ENCODE measurements around the gene ZNF423.

The ZNF423 gene

DNA sequence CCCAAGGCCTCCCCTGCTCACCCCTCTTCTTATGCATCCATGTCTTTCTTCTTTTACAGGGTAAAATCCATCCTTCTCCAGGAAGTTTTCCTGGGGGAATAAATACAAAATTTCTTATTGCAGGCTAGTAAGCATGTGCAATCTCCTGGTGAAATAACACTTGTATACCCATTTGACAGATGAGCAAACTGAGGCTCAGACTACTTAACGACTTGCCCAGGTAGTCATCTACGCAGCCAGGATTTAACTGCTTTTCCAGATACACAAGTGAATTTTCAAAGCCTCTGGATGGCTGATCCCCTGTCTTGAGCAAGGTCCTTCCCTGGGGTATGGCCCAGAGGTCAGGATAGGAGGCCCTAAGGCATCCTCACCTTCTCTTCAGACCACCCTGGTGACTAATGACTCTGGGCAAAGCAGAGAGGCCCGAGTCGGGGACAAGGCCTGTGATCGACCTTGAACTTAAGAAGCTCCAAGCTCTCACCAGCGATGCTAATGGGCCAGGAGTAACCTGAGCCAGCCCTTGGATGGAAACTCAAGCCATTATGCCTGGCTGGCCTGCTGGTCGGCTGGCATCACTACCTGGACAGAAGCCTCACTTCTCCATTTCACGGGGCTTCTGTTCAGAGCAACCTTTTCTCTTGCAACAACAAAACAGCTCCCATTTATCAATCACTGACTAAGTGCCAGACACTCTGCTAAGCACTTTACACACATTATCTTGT, 33.1 kb downstream of the ZNF423 start:
- H3K9ac ChIP-seq (ENCODE audit: low read length): no peak overlapping the region
- 0 out of 2 replicates have a peak, but pooled peaks cover 6% of the 10 kb centered on the region for H3K27me3 ChIP-seq (ENCODE audit: insufficient read depth, low read length)
- no peak overlapping the region for H3K4me3 ChIP-seq (ENCODE audit: low read depth, low read length, poor library complexity, severe bottlenecking)
- H4K20me1 ChIP-seq (ENCODE audit: insufficient read depth, low read length): no peaks in the 10 kb centered on the region
- no peaks in the 10 kb centered on the region for H3F3A ChIP-seq (ENCODE audit: insufficient read depth, low read length)
- TF ChIP-seq EZH2 (IDR thresholded peaks at IDR 0.05; ENCODE audit: borderline replicate concordance, low read length): no peak
- no peaks in the 10 kb centered on the region for H3K79me2 ChIP-seq (ENCODE audit: insufficient read depth, low read length)
- H3K9me2 ChIP-seq (ENCODE audit: low read depth, low read length): no peaks in the 10 kb centered on the region
- no peak overlapping the region for H2AFZ ChIP-seq (ENCODE audit: low read length)
- H3K4me2 ChIP-seq (ENCODE audit: low read length): no peak overlapping the region
- no peak overlapping the region for H3K27ac ChIP-seq (ENCODE audit: low read depth, low read length, poor library complexity, severe bottlenecking)
- no peaks in the 10 kb centered on the region for H3K9me3 ChIP-seq (ENCODE audit: low read length)
- no peaks in the 10 kb centered on the region for H3K4me1 ChIP-seq (ENCODE audit: insufficient read depth, low read length, severe bottlenecking)
- H3K36me3 ChIP-seq (ENCODE audit: insufficient read depth, low read length): no peaks in the 10 kb centered on the region

DNA sequence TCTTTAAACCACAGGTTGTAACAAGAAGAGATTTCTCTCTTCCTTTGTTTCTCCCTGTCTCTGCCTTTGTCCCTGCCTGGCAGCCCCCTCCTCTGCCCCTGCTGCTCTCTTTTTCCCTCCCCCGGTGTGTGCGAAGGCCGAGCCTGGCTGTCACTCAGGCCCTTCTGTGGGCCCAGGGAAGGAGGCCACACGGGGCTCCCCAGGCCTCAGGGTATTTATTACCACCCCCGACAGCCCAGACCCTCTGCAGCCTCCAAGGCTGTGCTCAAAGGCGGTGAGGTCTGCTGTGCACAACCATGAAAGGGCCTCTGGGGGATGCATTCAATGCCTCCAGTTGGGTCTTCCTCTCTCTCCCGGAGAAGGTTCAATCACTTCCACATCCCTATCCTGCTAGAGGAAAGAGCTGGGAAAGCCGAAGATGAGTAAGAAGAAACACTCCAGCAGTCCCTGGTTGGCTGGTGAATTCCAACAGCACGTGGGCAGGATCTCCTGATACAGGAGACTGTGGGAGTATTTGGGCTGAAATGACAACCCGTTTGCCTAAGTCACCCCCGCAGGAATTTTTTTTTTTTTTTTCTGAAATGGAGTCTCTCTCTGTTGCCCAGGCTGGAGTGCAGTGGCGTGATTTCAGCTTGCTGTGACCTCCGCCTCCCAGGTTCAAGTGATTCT, 34.2 kb downstream of the ZNF423 start:
- H3K9me3 ChIP-seq (ENCODE audit: low read length): no peaks in the 10 kb centered on the region
- H3K9ac ChIP-seq (ENCODE audit: low read length): no peak overlapping the region
- TF ChIP-seq, protein P1, sequence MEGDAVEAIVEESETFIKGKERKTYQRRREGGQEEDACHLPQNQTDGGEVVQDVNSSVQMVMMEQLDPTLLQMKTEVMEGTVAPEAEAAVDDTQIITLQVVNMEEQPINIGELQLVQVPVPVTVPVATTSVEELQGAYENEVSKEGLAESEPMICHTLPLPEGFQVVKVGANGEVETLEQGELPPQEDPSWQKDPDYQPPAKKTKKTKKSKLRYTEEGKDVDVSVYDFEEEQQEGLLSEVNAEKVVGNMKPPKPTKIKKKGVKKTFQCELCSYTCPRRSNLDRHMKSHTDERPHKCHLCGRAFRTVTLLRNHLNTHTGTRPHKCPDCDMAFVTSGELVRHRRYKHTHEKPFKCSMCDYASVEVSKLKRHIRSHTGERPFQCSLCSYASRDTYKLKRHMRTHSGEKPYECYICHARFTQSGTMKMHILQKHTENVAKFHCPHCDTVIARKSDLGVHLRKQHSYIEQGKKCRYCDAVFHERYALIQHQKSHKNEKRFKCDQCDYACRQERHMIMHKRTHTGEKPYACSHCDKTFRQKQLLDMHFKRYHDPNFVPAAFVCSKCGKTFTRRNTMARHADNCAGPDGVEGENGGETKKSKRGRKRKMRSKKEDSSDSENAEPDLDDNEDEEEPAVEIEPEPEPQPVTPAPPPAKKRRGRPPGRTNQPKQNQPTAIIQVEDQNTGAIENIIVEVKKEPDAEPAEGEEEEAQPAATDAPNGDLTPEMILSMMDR (IDR thresholded peaks at IDR 0.05; ENCODE audit: low read length): no peak
- no peak for TF ChIP-seq EZH2 (IDR thresholded peaks at IDR 0.05; ENCODE audit: borderline replicate concordance, low read length)
- no peaks in the 10 kb centered on the region for H3K9me2 ChIP-seq (ENCODE audit: low read depth, low read length)
- no peaks in the 10 kb centered on the region for H3K36me3 ChIP-seq (ENCODE audit: insufficient read depth, low read length)
- H4K20me1 ChIP-seq (ENCODE audit: insufficient read depth, low read length): no peaks in the 10 kb centered on the region
- no peaks in the 10 kb centered on the region for H3K4me1 ChIP-seq (ENCODE audit: insufficient read depth, low read length, severe bottlenecking)
- no peak overlapping the region for H3K4me2 ChIP-seq (ENCODE audit: low read length)
- no peak overlapping the region for H3K27ac ChIP-seq (ENCODE audit: low read depth, low read length, poor library complexity, severe bottlenecking)
- H3F3A ChIP-seq (ENCODE audit: insufficient read depth, low read length): no peaks in the 10 kb centered on the region
- 0 out of 2 replicates have a peak, but pooled peaks cover 6% of the 10 kb centered on the region for H3K27me3 ChIP-seq (ENCODE audit: insufficient read depth, low read length)
- no peak overlapping the region for H3K4me3 ChIP-seq (ENCODE audit: low read depth, low read length, poor library complexity, severe bottlenecking)
- no peaks in the 10 kb centered on the region for H3K79me2 ChIP-seq (ENCODE audit: insufficient read depth, low read length)
- no peak overlapping the region for H2AFZ ChIP-seq (ENCODE audit: low read length)

DNA sequence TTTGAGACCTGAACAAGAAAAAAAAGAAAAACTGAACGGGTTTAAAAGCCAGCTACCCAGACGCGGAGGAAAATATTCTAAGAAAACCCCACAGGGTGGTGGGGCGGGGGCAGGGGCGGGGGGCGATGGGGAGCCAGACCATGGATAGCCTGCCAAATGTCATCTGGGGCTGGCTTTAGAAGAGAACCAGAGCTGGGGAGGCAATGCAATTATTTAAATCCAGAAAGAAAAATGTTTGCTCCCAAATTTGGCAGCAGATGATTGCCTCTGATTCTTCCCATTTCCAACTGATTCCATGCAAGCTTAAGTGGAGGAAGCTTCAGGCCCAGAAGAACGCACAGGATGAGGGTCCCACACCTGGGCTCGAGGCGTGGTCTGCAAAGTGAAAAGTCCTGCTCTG, 34.8 kb downstream of the ZNF423 start:
- no peak overlapping the region for H3K9ac ChIP-seq (ENCODE audit: low read length)
- no peaks in the 10 kb centered on the region for H4K20me1 ChIP-seq (ENCODE audit: insufficient read depth, low read length)
- no peak overlapping the region for H2AFZ ChIP-seq (ENCODE audit: low read length)
- no peak overlapping the region for H3K4me3 ChIP-seq (ENCODE audit: low read depth, low read length, poor library complexity, severe bottlenecking)
- H3K27me3 ChIP-seq (ENCODE audit: insufficient read depth, low read length): 0 out of 2 replicates have a peak, but pooled peaks cover 6% of the 10 kb centered on the region
- H3F3A ChIP-seq (ENCODE audit: insufficient read depth, low read length): no peaks in the 10 kb centered on the region
- no peak overlapping the region for H3K27ac ChIP-seq (ENCODE audit: low read depth, low read length, poor library complexity, severe bottlenecking)
- H3K79me2 ChIP-seq (ENCODE audit: insufficient read depth, low read length): no peaks in the 10 kb centered on the region
- TF ChIP-seq, protein P1 (IDR thresholded peaks at IDR 0.05; ENCODE audit: low read length): no peak
- TF ChIP-seq EZH2 (IDR thresholded peaks at IDR 0.05; ENCODE audit: borderline replicate concordance, low read length): no peak
- H3K4me1 ChIP-seq (ENCODE audit: insufficient read depth, low read length, severe bottlenecking): no peaks in the 10 kb centered on the region
- no peaks in the 10 kb centered on the region for H3K9me2 ChIP-seq (ENCODE audit: low read depth, low read length)
- H3K4me2 ChIP-seq (ENCODE audit: low read length): no peak overlapping the region
- no peaks in the 10 kb centered on the region for H3K36me3 ChIP-seq (ENCODE audit: insufficient read depth, low read length)
- no peaks in the 10 kb centered on the region for H3K9me3 ChIP-seq (ENCODE audit: low read length)
